Tibial nerve (tissue), 4 donors: ENCODE measurements around the gene OPRD1. TPM values are rescaled to one million over a fixed set of nuclear protein-coding genes. Genes with fewer than 3 reads are reported as not detected.

ENCODE experiments used
- DNase-seq, 2 donors: peaks; one replicate each; pipeline ENCODE4 v3.0.0-alpha.2; 2019; ENCODE audit warnings: low spot score in 2 of 2
- H3K27ac ChIP-seq, 4 donors: fragments of 200-600 bp; sonication (generic) in 3 of 4; one replicate each; pipeline ENCODE4 v1.5.1; 2017 to 2019; ENCODE audit warnings: mild to moderate bottlenecking in 1 of 4
- H3K27me3 ChIP-seq, 2 donors: fragments of 200-600 bp; sonication (generic) in 1 of 2; one replicate each; pipeline versions ENCODE4 v1.5.1 to v1.6.0; 2017 to 2019
- H3K36me3 ChIP-seq, 3 donors: fragments of 200-600 bp; sonication (generic); one replicate each; pipeline ENCODE4 v1.5.1; 2018 to 2019
- H3K4me1 ChIP-seq, 4 donors: fragments of 200-600 bp; sonication (generic) in 3 of 4; one replicate each; pipeline ENCODE4 v1.5.1; 2017 to 2019
- H3K4me3 ChIP-seq, 4 donors: fragments of 200-600 bp; sonication (generic) in 3 of 4; one replicate each; pipeline ENCODE4 v1.5.1; 2017 to 2019; ENCODE audit warnings: mild to moderate bottlenecking in 1 of 4, moderate library complexity in 1 of 4
- H3K9me3 ChIP-seq, 4 donors: fragments of 200-600 bp; sonication (generic) in 3 of 4; one replicate each; pipeline ENCODE4 v1.5.1; 2017 to 2019
- EP300 ChIP-seq, 2 donors: sonication (generic); formaldehyde crosslinking; IDR thresholded peaks; one replicate each; pipeline ENCODE4 v1.6.1; 2017; ENCODE audit warnings: antibody characterized with exemption in 2 of 2, mild to moderate bottlenecking in 1 of 2
- POLR2A ChIP-seq, 2 donors: fragments of 450-650 bp; IDR thresholded peaks; one replicate each; pipeline ENCODE4 v1.6.1; 2017; ENCODE audit warnings: antibody characterized with exemption in 2 of 2, mild to moderate bottlenecking in 2 of 2, moderate library complexity in 2 of 2
- WGBS, 2 donors: methylation state at CpG; one replicate each; pipeline ENCODE4 v1.1.5; 2018; 5-methylcytosine and 5-hydroxymethylcytosine counted together
- total RNA-seq, 4 donors: library from RNA; depleted of rRNA; stranded (reverse); fragments of >200 nt; gene quantifications; one replicate each; pipeline ENCODE4 v1.1.0, GENCODE V29; 2016
- TF ChIP-seq, protein P1 (sequence below), 5 experiments: fragments of 200-600 bp in 3 of 5; fragments of 450-650 bp in 2 of 5; sonication (generic) in 3 of 5; IDR thresholded peaks; one replicate each; pipeline ENCODE4 v1.5.1; 2016 to 2019; ENCODE audit warnings: antibody characterized with exemption in 5 of 5, mild to moderate bottlenecking in 3 of 5, moderate library complexity in 2 of 5

The OPRD1 gene
- total RNA-seq, 4 donors from 2014 or later = not detected

DNA sequence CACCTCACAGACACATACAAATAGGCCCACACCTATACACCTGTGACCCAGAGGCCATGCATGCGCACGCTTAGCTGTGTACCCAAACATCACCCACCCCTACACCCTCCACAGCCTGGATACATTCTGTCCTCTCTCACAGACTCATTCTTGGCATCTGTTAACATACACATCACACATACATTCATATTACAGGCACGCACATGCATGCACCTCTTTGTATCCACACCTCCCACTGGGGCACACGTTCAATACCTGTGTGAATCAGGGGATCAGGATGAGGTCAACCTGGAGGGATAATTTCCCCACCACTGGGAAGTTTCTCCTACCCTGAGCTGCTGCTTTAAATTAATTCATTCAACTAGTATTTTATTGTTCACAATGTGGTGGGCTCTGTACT, 66.8 kb downstream of the OPRD1 start:
- no peak overlapping the region for H3K4me3 ChIP-seq
- H3K27me3 ChIP-seq = peaks cover 0 to 10% of the 10 kb centered on the region in 2 donors
- H3K36me3 ChIP-seq = no peaks in the 10 kb centered on the region
- H3K9me3 ChIP-seq = no peaks in the 10 kb centered on the region
- H3K27ac ChIP-seq = no peak overlapping the region
- 80 to 89% methylated on average over 4 of the region's 4 CpGs for WGBS, 2 donors
- TF ChIP-seq, protein P1, sequence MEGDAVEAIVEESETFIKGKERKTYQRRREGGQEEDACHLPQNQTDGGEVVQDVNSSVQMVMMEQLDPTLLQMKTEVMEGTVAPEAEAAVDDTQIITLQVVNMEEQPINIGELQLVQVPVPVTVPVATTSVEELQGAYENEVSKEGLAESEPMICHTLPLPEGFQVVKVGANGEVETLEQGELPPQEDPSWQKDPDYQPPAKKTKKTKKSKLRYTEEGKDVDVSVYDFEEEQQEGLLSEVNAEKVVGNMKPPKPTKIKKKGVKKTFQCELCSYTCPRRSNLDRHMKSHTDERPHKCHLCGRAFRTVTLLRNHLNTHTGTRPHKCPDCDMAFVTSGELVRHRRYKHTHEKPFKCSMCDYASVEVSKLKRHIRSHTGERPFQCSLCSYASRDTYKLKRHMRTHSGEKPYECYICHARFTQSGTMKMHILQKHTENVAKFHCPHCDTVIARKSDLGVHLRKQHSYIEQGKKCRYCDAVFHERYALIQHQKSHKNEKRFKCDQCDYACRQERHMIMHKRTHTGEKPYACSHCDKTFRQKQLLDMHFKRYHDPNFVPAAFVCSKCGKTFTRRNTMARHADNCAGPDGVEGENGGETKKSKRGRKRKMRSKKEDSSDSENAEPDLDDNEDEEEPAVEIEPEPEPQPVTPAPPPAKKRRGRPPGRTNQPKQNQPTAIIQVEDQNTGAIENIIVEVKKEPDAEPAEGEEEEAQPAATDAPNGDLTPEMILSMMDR (IDR thresholded peaks at IDR 0.05) = no peak
- no peak for TF ChIP-seq EP300 (IDR thresholded peaks at IDR 0.05)
- no peak for TF ChIP-seq POLR2A (IDR thresholded peaks at IDR 0.05)
- peaks cover 0 to 7% (median 0%) of the 10 kb centered on the region in 4 donors for H3K4me1 ChIP-seq
- DNase-seq = no peak

DNA sequence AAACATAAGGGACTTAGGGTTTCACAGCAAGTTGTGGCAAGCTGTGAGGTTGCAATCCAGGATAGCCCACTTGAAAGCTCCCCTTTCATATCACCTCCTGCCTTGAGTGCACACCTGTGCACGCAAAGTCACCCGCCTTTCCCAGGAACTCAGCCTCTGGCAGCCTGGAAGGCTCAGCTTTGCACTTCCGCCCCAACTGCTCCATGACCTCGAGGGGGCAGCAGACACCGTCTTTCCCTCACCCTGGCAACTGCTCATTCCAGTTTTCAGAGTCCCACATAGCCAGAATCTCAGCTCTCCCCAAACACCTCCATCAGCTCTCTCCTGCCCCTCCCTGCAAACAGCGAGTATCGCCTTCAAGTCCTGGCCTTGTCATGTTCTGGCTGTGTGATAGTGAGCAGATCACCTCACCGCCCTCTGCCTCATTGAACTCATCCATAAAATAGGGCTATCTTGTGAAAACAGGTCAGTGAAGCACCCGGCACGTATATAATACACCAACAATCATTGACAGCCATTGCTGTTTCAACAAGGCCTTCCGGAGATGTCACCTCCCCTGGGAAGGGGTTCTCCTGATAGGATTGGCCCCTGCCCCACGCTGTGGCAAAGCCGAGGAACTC, 70.1 kb downstream of the OPRD1 start:
- Histone ChIP-seq H3K27me3 (peaks cover 0 to 7% of the 10 kb centered on the region in 2 donors), H3K27ac (no peak overlapping the region), H3K4me3 (no peak overlapping the region), H3K9me3 (no peaks in the 10 kb centered on the region), H3K4me1 (peaks cover 0 to 27% (median 13%) of the 10 kb centered on the region in 4 donors), H3K36me3 (no peaks in the 10 kb centered on the region)
- TF ChIP-seq EP300 (IDR thresholded peaks at IDR 0.05) = peak in 1 of 2 donors; percentile 45
- TF ChIP-seq, protein P1 (IDR thresholded peaks at IDR 0.05) = peak; percentile 76 to 95 (median 88)
- no peak for TF ChIP-seq POLR2A (IDR thresholded peaks at IDR 0.05)
- 34 to 40% methylated on average over 11 to 13 of the region's 13 CpGs for WGBS, 2 donors
- DNase-seq = peak; percentile 60 to 83

DNA sequence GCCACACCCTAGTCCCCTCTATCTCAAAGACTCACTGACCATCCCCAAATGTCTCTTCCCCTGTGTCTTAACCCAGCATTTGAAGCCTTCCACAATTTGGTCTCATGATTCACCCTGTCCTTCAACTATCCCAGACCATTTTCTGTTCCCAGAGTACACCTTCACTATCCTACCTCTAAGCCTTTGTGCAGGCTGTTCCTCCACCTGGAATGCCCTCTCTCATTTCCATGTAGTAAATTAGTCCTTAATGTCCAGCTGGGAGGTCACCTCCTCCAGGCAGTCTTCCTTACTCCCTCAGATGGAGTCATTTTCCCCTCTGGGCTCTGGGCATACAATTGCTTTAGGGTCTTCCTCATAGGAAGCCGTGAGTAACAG, 71.3 kb downstream of the OPRD1 start:
- no peak overlapping the region for H3K27ac ChIP-seq
- WGBS, 2 donors = 74 to 88% methylated on average over 1 of the region's 1 CpG
- no peak for TF ChIP-seq EP300 (IDR thresholded peaks at IDR 0.05)
- TF ChIP-seq, protein P1 (IDR thresholded peaks at IDR 0.05) = no peak
- TF ChIP-seq POLR2A (IDR thresholded peaks at IDR 0.05) = no peak
- H3K27me3 ChIP-seq = peaks cover 0 to 9% of the 10 kb centered on the region in 2 donors
- no peak for DNase-seq
- H3K4me3 ChIP-seq = no peak overlapping the region
- no peaks in the 10 kb centered on the region for H3K9me3 ChIP-seq
- no peaks in the 10 kb centered on the region for H3K36me3 ChIP-seq
- H3K4me1 ChIP-seq = peaks cover 0 to 38% (median 20%) of the 10 kb centered on the region in 4 donors

DNA sequence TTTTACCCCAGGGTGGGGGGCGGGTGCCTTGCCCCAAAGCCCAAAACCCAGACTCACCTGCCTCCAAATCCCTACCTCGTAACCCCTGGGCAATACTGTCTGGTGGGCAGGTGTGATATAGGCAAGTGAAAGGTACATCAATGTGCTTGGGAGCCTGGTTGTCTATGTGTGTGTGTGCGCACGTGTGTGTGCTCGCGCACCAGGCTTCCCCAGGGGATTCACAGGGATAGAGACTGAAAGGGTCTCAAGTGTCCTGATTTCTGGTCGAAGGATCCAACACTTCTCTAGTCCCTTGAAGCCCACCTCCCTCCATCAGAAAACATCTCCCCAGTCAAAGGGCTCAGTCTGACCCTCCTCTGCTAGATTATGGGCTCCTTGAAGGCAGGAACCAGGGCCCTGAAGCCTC, 73.5 kb downstream of the OPRD1 start:
- 76 to 79% methylated on average over 6 to 7 of the region's 7 CpGs for WGBS, 2 donors
- Histone ChIP-seq H3K9me3 (no peaks in the 10 kb centered on the region), H3K36me3 (no peaks in the 10 kb centered on the region), H3K4me1 (peaks cover 0 to 39% (median 21%) of the 10 kb centered on the region in 4 donors), H3K27me3 (peaks cover 0 to 9% of the 10 kb centered on the region in 2 donors), H3K27ac (no peak overlapping the region), H3K4me3 (no peak overlapping the region)
- no peak for TF ChIP-seq POLR2A (IDR thresholded peaks at IDR 0.05)
- DNase-seq = no peak

DNA sequence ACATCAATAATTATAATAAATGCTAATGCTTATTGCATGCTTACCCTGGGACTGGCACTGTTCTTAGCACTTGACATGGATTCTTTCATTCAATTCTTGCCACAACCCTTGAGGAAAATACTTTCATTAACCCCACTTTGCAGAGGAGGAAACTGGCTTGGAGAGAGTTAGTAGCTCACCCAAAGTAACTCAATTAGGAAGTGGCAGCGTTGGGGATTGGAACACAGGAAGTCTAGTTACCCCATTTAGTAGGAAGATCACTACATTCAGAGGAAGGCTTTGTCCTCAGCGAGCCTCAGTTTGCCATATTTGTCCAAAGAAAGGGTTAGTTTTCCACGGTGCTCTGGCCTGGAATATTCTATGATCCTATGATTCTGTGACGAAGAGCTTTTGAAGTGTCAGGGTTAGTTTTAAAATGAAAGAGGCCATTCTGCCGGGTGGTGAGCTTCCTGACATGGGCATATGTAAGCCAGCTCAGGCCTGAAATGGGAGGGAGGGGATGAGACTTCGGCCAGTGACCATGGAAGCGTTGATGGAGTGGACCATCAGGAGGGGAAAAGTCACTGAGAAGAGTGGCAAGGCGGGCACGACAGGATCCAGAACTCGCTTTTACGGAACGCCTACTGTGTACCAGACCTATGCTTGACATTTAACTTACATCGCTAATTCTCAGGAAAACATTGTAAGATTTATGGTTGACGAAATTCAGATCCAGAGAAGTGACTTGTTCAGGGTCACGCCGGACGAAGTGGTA, 74.2 kb downstream of the OPRD1 start:
- TF ChIP-seq POLR2A (IDR thresholded peaks at IDR 0.05) (no peak), EP300 (IDR thresholded peaks at IDR 0.05) (no peak)
- TF ChIP-seq, protein P1 (IDR thresholded peaks at IDR 0.05) = no peak
- DNase-seq = no peak
- peak overlapping the region in 3 of 4 donors; percentile 40 to 74 (median 66) for H3K4me3 ChIP-seq
- H3K27ac ChIP-seq = peak overlapping the region in 3 of 4 donors; percentile 32 to 78 (median 55)
- no peaks in the 10 kb centered on the region for H3K9me3 ChIP-seq
- peaks cover 0 to 9% of the 10 kb centered on the region in 2 donors for H3K27me3 ChIP-seq
- no peaks in the 10 kb centered on the region for H3K36me3 ChIP-seq
- H3K4me1 ChIP-seq = peaks cover 0 to 39% (median 21%) of the 10 kb centered on the region in 4 donors
- WGBS, 2 donors = 58 to 59% methylated on average over 17 of the region's 17 CpGs
